K562 (cell line): ENCODE results near the gene ERGIC1. TPM values are rescaled to one million over a fixed set of nuclear protein-coding genes. Genes with fewer than 3 reads are reported as not detected.

Experiments
- CBX3 ChIP-seq, 2 experiments: IDR thresholded peaks; 1 replicate in 1 of 2; 2 replicates in 1 of 2; pipeline ENCODE4 v1.6.1; 2012; ENCODE audit warnings: inconsistent platforms in 2 of 2, low read length in 2 of 2, borderline replicate concordance in 1 of 2, control low read depth in 1 of 2
- CTCFL ChIP-seq: IDR thresholded peaks from 2 replicates; pipeline ENCODE4 v1.6.1; 2011; ENCODE audit warnings: borderline replicate concordance, low read depth, mild to moderate bottlenecking, moderate library complexity, low read length; ENCODE audit not compliant: insufficient read depth, poor library complexity, severe bottlenecking
- HMG20B ChIP-seq: fragments of 250-450 bp; sonication (Bioruptor Pico); IDR thresholded peaks from 2 replicates; pipeline ENCODE4 v1.5.0; 2021; ENCODE audit warnings: mild to moderate bottlenecking
- POLR2A ChIP-seq: fragments of 450-650 bp; conservative IDR thresholded peaks from 2 replicates; pipeline ENCODE4 v1.6.1; 2016
- REST ChIP-seq, 2 experiments: fragments of 450-650 bp; formaldehyde crosslinking in 1 of 2; IDR thresholded peaks; 2 replicates each; pipeline versions ENCODE4 v1.4.0 to v1.6.1; 2014 to 2020; ENCODE audit warnings: mild to moderate bottlenecking in 2 of 2, borderline replicate concordance in 1 of 2, low read depth in 1 of 2
- RUNX1 ChIP-seq: sonication (generic); IDR thresholded peaks from 2 replicates; pipeline ENCODE4 v1.6.1; 2016; ENCODE audit warnings: antibody characterized with exemption, low read depth
- ZNF316 ChIP-seq: fragments of 450-650 bp; IDR thresholded peaks from 2 replicates; pipeline ENCODE4 v1.6.1; 2016
- polyA plus RNA-seq, 8 experiments: library from polyadenylated mRNA; depleted of rRNA in 4 of 8; stranded (reverse) in 5 of 8; unstranded in 3 of 8; fragments of >200 nt; fragmentation: Nextera tagmentation in 2 of 8; fragmentation: Illumina TruSeq in 1 of 8; extraction: Ambion mirVana in 2 of 8; extraction: Trizol in 1 of 8; gene quantifications; 2 replicates each; pipeline versions ENCODE4 v1.2.1 to v1.2.3, GENCODE V29; 2011 to 2014; ENCODE audit warnings: inconsistent platforms in 1 of 8, missing spikeins in 1 of 8
- total RNA-seq, 7 experiments: library from RNA; depleted of rRNA in 6 of 7; stranded (reverse); fragments of >200 nt in 6 of 7; fragmentation: Illumina TruSeq in 2 of 7; extraction: Trizol in 2 of 7; gene quantifications; 2 replicates each; pipeline versions ENCODE4 v1.2.1 to v1.2.3, GENCODE V29; 2011 to 2021; ENCODE audit warnings: low replicate concordance in 1 of 7

ERGIC1 gene
- total and polyA plus RNA-seq, 9 of the 15 experiments (the other 6 are each of a cell fraction or from before 2014, with no cell fraction given) = 5.5 to 68.4 (median 36.4) TPM

GRCh38 chr5:172845576-172845975, 11.5 kb downstream of the ERGIC1 start (continued):
- TF ChIP-seq REST (IDR thresholded peaks at IDR 0.05; ENCODE audit: borderline replicate concordance) = no peak
- TF ChIP-seq REST (CRISPR knock-in tag; IDR thresholded peaks at IDR 0.05; ENCODE audit: low read depth) = no peak
- no peak for TF ChIP-seq CBX3 (IDR thresholded peaks at IDR 0.05; ENCODE audit: borderline replicate concordance in 1 of 2, low read length in 2 of 2)
- no peak for TF ChIP-seq ZNF316
- TF ChIP-seq POLR2A = no peak
- no peak for TF ChIP-seq RUNX1
- no peak for TF ChIP-seq CTCFL
- TF ChIP-seq HMG20B = no peak
